Measurements from ENCODE around the gene EXD3. TPM values are rescaled to one million over a fixed set of nuclear protein-coding genes. Genes with fewer than 3 reads are reported as not detected.

Gene EXD3
- polyA plus RNA-seq, 1 of the 3 experiments (the other 2 are of a cell fraction) = 11.5 TPM

DNA sequence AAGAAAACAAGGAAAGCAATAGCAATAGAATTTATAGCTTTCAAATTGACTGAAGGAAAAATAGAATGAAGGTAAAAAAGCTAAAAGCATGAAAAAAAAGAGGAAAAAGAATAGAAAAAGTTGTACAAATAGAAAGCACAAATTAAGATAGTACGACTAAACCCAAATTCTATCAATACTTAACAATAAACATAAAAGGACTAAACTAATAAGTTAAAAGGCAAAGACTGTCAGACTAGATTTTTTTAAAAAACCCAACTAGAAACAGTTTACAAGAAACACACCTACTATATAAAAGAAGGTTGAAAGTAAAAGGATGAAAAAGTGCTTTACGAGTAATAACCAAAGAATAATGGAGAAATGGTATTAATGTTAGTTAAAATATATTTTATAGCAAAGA, 86.2 kb downstream of the EXD3 start:
- Histone ChIP-seq H3F3A (replicated peaks; ENCODE audit: insufficient read depth) (peaks cover 3% of the 10 kb centered on the region), H3K9ac (no peak overlapping the region), H3K27ac (ENCODE audit: low read depth in 2 of 2, low read length in 1 of 2) (no peak overlapping the region), H3K79me2 (ENCODE audit: insufficient read depth) (no peaks in the 10 kb centered on the region), H3K4me1 (ENCODE audit: control insufficient read depth in 1 of 2, insufficient read depth in 2 of 2, low read depth in 1 of 2, low read length in 1 of 2) (peaks cover 0 to 11% of the 10 kb centered on the region in 2 experiments; a peak in 1 of 4 replicates), H2AFZ (ENCODE audit: low read depth) (no peak overlapping the region), H4K20me1 (ENCODE audit: insufficient read depth) (no peaks in the 10 kb centered on the region), H3K4me3 (ENCODE audit: low read depth in 2 of 2, low read length in 1 of 2) (no peak overlapping the region), H3K9me3 (peaks cover 7% of the 10 kb centered on the region; the same call in 1 of the 2 replicates), H3K4me2 (no peak overlapping the region), H3K9me2 (no peaks in the 10 kb centered on the region), H3K27me3 (ENCODE audit: insufficient read depth) (no peaks in the 10 kb centered on the region), H3K36me3 (replicated peaks in 1 of 2; ENCODE audit: control insufficient read depth in 1 of 2, insufficient read depth in 2 of 2, low read length in 1 of 2) (no peaks in the 10 kb centered on the region)
- DNase-seq = no peak
- WGBS (ENCODE audit: low lambda C conversion rate) = 53% methylated on average over 2 of the region's 2 CpGs
- ChIA-PET POLR2A (no interaction called here), CTCF (no interaction called here)
- no peak for TF ChIP-seq RAD21 (IDR thresholded peaks at IDR 0.05; ENCODE audit: low read length)
- no peak for TF ChIP-seq TEAD4 (IDR thresholded peaks at IDR 0.05; ENCODE audit: borderline replicate concordance, insufficient read depth)
- TF ChIP-seq, protein P1, sequence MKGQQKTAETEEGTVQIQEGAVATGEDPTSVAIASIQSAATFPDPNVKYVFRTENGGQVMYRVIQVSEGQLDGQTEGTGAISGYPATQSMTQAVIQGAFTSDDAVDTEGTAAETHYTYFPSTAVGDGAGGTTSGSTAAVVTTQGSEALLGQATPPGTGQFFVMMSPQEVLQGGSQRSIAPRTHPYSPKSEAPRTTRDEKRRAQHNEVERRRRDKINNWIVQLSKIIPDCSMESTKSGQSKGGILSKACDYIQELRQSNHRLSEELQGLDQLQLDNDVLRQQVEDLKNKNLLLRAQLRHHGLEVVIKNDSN (IDR thresholded peaks at IDR 0.05; ENCODE audit: borderline replicate concordance, low read depth) = no peak
- TF ChIP-seq NRF1 (IDR thresholded peaks at IDR 0.05; ENCODE audit: low read depth, low read length) = no peak
- TF ChIP-seq, protein P2, sequence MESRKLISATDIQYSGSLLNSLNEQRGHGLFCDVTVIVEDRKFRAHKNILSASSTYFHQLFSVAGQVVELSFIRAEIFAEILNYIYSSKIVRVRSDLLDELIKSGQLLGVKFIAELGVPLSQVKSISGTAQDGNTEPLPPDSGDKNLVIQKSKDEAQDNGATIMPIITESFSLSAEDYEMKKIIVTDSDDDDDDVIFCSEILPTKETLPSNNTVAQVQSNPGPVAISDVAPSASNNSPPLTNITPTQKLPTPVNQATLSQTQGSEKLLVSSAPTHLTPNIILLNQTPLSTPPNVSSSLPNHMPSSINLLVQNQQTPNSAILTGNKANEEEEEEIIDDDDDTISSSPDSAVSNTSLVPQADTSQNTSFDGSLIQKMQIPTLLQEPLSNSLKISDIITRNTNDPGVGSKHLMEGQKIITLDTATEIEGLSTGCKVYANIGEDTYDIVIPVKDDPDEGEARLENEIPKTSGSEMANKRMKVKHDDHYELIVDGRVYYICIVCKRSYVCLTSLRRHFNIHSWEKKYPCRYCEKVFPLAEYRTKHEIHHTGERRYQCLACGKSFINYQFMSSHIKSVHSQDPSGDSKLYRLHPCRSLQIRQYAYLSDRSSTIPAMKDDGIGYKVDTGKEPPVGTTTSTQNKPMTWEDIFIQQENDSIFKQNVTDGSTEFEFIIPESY (IDR thresholded peaks at IDR 0.05; ENCODE audit: borderline replicate concordance, low read depth) = no peak

GRCh38 chr9:137333016-137333671, 89.8 kb downstream of the EXD3 start:
- POLR2A ChIA-PET = no interaction called here
- Histone ChIP-seq H3K79me2 (ENCODE audit: insufficient read depth) (no peaks in the 10 kb centered on the region), H3K36me3 (replicated peaks in 1 of 2; ENCODE audit: control insufficient read depth in 1 of 2, insufficient read depth in 2 of 2, low read length in 1 of 2) (no peaks in the 10 kb centered on the region), H3K9ac (no peak overlapping the region), H2AFZ (ENCODE audit: low read depth) (no peak overlapping the region), H3K9me2 (no peaks in the 10 kb centered on the region), H3K4me3 (ENCODE audit: low read depth in 2 of 2, low read length in 1 of 2) (no peak overlapping the region), H4K20me1 (ENCODE audit: insufficient read depth) (no peaks in the 10 kb centered on the region), H3F3A (replicated peaks; ENCODE audit: insufficient read depth) (peaks cover under 1% of the 10 kb centered on the region), H3K27me3 (ENCODE audit: insufficient read depth) (no peaks in the 10 kb centered on the region), H3K4me2 (no peak overlapping the region), H3K4me1 (ENCODE audit: control insufficient read depth in 1 of 2, insufficient read depth in 2 of 2, low read depth in 1 of 2, low read length in 1 of 2) (no peaks in the 10 kb centered on the region), H3K27ac (ENCODE audit: low read depth in 2 of 2, low read length in 1 of 2) (no peak overlapping the region), H3K9me3 (peaks cover 7% of the 10 kb centered on the region; the same call in 1 of the 2 replicates)
- TF ChIP-seq NFIC (IDR thresholded peaks at IDR 0.05; ENCODE audit: borderline replicate concordance) (no peak), NRF1 (IDR thresholded peaks at IDR 0.05; ENCODE audit: low read depth, low read length) (no peak), RFX5 (IDR thresholded peaks at IDR 0.05; ENCODE audit: low read length) (no peak), EP300 (IDR thresholded peaks at IDR 0.05; ENCODE audit: borderline replicate concordance in 1 of 2, low read depth in 1 of 2, low read length in 1 of 2) (no peak), FOXM1 (IDR thresholded peaks at IDR 0.05; ENCODE audit: low read depth) (no peak), SIN3A (IDR thresholded peaks at IDR 0.05; ENCODE audit: borderline replicate concordance, low read depth, low read length) (no peak), POLR2AphosphoS5 (IDR thresholded peaks at IDR 0.05; ENCODE audit: low read depth, low read length) (no peak)
- TF ChIP-seq, protein P3, sequence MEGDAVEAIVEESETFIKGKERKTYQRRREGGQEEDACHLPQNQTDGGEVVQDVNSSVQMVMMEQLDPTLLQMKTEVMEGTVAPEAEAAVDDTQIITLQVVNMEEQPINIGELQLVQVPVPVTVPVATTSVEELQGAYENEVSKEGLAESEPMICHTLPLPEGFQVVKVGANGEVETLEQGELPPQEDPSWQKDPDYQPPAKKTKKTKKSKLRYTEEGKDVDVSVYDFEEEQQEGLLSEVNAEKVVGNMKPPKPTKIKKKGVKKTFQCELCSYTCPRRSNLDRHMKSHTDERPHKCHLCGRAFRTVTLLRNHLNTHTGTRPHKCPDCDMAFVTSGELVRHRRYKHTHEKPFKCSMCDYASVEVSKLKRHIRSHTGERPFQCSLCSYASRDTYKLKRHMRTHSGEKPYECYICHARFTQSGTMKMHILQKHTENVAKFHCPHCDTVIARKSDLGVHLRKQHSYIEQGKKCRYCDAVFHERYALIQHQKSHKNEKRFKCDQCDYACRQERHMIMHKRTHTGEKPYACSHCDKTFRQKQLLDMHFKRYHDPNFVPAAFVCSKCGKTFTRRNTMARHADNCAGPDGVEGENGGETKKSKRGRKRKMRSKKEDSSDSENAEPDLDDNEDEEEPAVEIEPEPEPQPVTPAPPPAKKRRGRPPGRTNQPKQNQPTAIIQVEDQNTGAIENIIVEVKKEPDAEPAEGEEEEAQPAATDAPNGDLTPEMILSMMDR (IDR thresholded peaks at IDR 0.05) = no peak
- TF ChIP-seq, protein P1 (IDR thresholded peaks at IDR 0.05; ENCODE audit: borderline replicate concordance, low read depth) = no peak
- DNase-seq = no peak
- CTCF ChIA-PET = interaction anchor here (0.7 kb wide), 1 partner anchor 31 kb away, joined by 3 read pairs; the partner anchor contains the start of gene NRARP
- 56% methylated on average over 16 of the region's 21 CpGs for WGBS (ENCODE audit: low lambda C conversion rate)

All from SK-N-SH (cell line).